ENCODE data around the gene DNAJC8.

Gene DNAJC8

DNA sequence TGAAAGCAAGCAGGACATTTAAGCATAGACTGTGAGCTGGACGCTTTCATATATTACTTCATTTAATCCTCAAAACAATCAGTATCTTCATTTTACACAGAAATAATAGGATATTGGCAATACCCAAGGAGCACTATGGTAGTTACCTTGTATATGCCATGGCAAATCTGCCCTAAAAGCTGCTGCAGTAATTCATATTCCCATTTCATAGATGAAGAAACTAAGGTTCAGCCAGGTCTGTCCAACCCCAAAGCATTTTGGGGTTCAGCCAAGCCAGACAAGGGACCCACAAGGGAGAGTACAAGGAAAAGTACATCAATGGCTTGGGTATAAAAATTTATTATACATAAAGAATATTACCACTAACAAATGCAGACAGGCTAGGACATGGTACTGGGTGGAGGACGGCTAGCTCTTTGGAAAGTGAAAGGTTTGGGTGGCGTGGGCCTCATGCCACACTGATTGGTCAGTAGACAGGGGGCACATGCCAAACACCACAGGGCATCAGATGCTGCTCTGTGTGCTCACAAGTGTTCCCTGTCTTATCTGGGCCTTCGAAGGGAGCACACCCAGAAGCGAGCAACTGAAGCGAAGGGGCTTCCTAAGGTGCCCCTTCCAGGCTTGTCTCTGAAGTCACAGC is 32.5 kb downstream of the DNAJC8 start:
- no peak for DNase-seq (ENCODE audit: low spot score)

GRCh38 chr1:28199328-28200233 is 33.2 kb downstream of the DNAJC8 start:
- no peak for DNase-seq (ENCODE audit: low spot score)

- DNase-seq (ENCODE audit: low spot score), result no peak
Observed at GRCh38 chr1:28197682-28198415, 35.0 kb downstream of the DNAJC8 start.

DNA sequence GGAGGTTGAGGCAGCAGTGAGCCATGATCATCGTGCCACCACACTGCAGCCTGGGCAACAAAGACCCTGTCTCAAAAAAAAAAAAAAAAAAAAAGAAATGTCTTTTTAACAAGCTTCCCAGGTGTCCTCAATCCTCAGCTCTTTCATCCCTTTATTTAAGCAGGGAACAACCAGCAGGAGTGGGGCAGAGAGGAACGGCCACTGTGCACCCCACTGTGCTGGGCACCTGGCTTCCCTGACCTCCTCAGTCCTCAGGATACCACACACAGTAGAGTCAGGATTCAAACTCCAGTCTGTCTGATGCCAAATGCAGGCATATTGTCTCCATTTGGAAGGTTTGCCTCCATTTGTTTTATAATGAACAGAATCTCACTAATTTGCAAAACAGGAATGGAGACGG is 36.5 kb downstream of the DNAJC8 start:
- DNase-seq (ENCODE audit: low spot score), result no peak

DNA sequence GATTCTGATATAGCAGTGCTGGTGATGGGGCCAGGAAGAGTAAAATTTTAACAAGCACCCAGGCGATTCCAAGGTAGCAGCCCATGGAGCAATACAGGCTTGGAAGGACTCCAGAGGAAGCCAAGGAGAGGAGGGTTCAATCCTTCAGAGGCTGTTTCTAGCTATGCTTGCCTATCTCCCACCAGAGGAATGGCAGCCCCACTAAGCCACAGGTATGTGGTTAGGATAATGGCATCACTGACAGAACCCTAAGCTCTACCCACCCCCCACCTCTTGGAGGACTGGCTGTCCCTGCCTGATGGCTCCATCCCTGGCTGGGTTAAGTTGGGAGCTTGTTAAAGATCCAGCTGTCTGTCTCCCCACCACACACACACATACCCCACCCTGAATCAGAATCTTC is 37.0 kb downstream of the DNAJC8 start:
- no peak for DNase-seq (ENCODE audit: low spot score)

DNA sequence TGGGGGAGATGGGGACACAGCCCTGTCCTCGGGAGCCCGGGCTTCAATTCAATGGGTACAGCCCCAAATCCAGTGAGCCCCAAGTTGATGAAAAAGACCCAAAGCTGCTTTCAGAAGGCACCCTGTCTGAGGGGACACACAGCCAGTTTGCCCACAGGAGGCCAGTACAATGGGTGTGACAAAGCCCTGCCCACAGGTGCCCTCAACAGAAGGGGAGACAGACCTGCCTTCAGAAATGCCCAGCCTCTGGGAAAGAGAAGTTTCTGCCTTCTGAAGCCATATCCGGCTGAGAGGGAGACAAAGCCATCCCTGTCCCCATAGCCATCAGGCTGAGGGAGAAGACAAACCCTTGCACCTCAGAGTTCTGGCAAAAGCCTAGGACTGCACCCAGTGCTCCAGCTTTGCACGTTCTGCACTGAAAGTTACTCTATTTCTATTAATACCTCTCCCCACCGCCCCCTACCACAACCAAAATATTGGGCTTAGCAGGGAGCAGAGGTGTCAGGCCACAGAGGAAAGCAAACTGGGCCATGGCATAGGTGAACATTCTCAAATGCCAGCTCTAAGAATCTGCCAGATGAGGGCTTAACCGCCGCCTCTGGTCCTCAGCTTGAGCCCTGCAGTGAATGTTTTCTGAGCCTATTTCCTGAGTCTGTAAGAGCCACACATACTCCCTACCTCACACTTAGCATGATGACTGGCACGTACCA is 38.3 kb downstream of the DNAJC8 start:
- no peak for DNase-seq (ENCODE audit: low spot score)

GRCh38 chr1:28193701-28194161 is 39.1 kb downstream of the DNAJC8 start:
- no peak for DNase-seq (ENCODE audit: low spot score)

DNA sequence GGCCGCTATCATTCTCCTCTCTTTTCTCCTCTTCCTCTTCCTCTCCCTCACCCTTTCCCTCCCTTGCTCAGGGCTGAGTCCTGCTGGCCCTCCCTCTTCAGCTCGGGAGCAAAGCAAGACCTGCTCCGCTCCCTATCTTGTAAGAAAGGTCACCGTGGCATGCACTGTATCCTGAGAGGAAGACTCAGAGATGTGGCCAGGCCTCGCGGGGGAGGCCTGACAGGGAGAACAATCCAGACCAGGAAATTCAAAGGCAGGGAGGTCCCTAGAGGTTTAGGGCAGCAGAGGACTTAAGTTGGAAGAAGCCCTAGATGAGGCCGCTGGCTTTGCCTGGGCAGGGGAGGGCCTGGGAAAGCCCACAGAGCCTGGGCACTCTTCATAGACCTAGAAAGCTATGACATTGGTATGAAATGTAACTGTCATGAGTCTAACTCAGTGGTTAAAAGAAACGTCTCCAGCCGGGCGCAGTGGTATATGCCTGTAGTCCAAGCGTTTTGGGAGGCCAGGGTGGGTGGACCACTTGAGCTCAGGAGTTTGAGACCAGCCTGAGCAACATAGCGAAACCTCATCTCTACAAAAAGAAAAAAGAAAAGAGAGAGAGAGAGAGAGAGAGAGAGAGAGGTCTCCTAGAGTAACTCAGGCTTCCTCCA is 41.7 kb downstream of the DNAJC8 start:
- no peak for DNase-seq (ENCODE audit: low spot score)

GRCh38 chr1:28190337-28190979 is 42.4 kb downstream of the DNAJC8 start:
- no peak for DNase-seq (ENCODE audit: low spot score)

DNA sequence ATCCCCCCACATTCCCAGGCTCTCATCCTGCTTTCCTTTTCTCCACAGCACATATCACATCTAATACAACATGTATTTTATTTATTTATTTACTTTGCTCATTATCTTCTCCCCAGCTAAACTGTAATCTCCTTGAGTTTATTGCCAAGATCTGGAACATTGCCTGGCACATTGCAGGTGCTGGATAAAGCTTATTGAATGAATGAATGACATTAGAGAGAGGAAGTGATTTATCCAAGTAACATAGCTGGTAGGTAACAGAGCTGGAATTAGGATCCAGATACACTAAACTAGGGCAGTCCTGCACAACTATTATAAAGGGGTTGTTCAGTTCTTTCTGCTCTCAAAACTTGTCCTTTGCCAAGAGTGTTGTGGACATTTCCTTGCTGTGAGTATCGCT is 47.8 kb downstream of the DNAJC8 start:
- DNase-seq (ENCODE audit: low spot score), result no peak

- DNase-seq (ENCODE audit: low spot score), result no peak
Observed at GRCh38 chr1:28180306-28181305, 52.2 kb downstream of the DNAJC8 start.

- no peak for DNase-seq (ENCODE audit: low spot score)
Observed at GRCh38 chr1:28178690-28179485, 53.9 kb downstream of the DNAJC8 start.

GRCh38 chr1:28176492-28177470 is 56.0 kb downstream of the DNAJC8 start, which contains the start of gene PTAFR:
Gene PTAFR, minus strand, starts transcription at chr1:28176690. Its CDS starts 25,669 bp downstream, at chr1:28151021.
- no peak for DNase-seq (ENCODE audit: low spot score)

DNA sequence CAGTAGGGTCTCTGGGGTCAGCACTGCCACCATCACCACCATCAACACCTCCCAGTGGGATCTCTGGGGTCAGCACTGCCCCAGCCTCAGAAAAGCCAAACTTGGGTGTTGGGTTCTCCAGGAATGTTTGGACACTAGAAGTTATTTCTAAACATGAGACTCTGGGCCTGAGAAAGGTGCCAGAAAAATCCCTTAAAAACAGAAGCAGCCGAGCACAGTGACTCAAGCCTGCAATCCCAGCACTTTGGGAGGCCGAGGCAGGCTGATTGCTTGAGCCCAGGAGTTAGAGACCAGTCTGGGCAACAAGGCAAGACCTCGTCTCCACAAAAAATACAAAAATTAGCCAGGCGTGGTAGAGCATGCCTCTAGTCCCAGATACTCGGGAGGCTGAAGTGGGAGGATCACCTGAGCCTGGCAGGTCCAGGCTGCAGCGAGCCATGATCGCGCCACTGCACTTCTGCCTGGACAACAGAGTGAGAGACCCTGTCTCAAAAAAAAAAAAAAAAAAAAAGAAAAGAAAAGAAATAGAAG is 56.8 kb downstream of the DNAJC8 start:
- no peak for DNase-seq (ENCODE audit: low spot score)

DNA sequence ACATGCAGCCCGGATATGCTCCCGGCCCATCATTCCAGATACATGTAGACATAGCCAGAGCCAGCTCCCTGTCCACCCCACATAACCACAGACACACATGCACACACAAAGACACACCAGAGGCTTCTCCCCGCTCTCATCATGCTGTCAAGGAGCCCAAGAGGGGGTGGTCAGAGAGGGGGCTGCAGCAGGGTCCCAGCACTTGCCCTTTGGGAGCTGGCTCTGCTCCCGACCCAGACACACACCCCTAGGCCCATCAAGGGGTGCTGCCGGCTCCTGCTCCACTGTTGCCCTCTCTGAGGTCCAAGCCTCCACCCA is 58.9 kb downstream of the DNAJC8 start:
- DNase-seq (ENCODE audit: low spot score), result no peak

DNA sequence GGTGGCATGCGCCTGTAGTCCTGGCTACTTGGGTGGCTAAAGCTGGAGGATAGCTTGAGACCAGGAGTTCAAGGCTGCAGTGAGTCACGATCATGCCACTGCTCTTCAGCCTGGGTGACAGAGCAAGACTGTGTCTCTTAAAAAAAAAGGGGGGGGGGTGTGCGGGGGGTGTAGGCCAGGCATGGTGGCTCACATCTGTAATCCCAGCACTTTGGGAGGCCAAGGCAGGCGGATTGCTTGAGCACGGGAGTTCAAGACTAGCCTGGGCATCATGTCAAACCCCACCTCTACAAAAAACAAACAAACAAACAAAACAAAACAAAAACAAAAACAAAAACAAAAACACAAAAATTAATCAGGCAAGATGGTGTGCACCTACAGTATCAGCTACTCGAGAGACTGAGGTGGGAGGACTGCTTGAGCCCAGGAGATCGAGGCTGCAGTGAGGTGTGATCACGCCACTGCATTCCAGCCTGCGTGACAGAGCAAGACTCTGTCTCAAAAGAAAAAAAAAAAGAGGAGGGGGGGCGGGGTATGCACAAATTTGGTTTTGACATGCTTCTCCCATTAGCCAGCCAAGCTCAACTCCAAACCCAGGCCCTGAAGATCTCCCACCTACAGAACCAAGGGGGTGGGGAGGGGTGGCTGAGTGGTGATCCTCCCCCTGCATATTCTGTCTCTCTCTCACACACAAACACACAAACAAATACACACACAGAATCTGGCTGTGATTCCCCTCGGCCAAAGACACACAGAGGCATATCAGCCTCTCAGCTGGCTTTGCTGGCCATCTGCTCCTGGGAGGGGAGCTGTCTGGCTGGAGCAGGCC is 59.5 kb downstream of the DNAJC8 start:
- DNase-seq (ENCODE audit: low spot score), result no peak
